Fibroblast of villous mesenchyme (primary cell): ENCODE results near the gene CD46. TPM values are rescaled to one million over a fixed set of nuclear protein-coding genes. Genes with fewer than 3 reads are reported as not detected.
"Not testable (repeated sequence)": the region's sequence is repeated elsewhere in the genome, so short reads cannot be mapped to it uniquely, and the experiment has no call there.

ENCODE experiments used
- DNase-seq: peaks from one replicate; pipeline ENCODE4 v3.0.0-alpha.2; 2010; ENCODE audit warnings: low read depth
- H3K4me3 ChIP-seq: 2 replicates; pipeline ENCODE4 v1.5.1; 2011; ENCODE audit warnings: low read depth, mild to moderate bottlenecking, low read length
- CTCF ChIP-seq: IDR thresholded peaks from 2 replicates; pipeline ENCODE4 v1.5.1; 2012; ENCODE audit warnings: low read depth, mild to moderate bottlenecking, low read length; ENCODE audit not compliant: insufficient read depth
- total RNA-seq: library from RNA; depleted of rRNA; stranded (reverse); fragments of >200 nt; gene quantifications from 2 replicates; pipeline ENCODE4 v1.2.3, GENCODE V29; 2012

Gene CD46
- total RNA-seq, 1 donor = 153 TPM

- DNase-seq = no peak
- TF ChIP-seq CTCF = no peak
- no peak overlapping the region for H3K4me3 ChIP-seq
Measured at GRCh38 chr1:207748737-207749528, 2.9 kb upstream of the CD46 start.

- no peak for DNase-seq
- H3K4me3 ChIP-seq = peak overlapping the region; percentile 95
- no peak for TF ChIP-seq CTCF
Measured at GRCh38 chr1:207750631-207751305, 1.1 kb upstream of the CD46 start.

GRCh38 chr1:207751463-207751789 is 428 bp upstream of the CD46 start:
- not testable (repeated sequence) for DNase-seq
- peak overlapping the region; percentile 95 for H3K4me3 ChIP-seq

- TF ChIP-seq CTCF = no peak
- peak; percentile 29 for DNase-seq
- peak overlapping the region; percentile 95 for H3K4me3 ChIP-seq
Measured at GRCh38 chr1:207752456-207752998, 673 bp downstream of the CD46 start.

GRCh38 chr1:207753611-207754010 is 1.8 kb downstream of the CD46 start:
- DNase-seq = no peak
- peak overlapping the region; percentile 95 for H3K4me3 ChIP-seq
- TF ChIP-seq CTCF = no peak

GRCh38 chr1:207754011-207754410 is 2.2 kb downstream of the CD46 start:
- peak overlapping the region; percentile 95 for H3K4me3 ChIP-seq
- no peak for TF ChIP-seq CTCF
- no peak for DNase-seq

- no peak for DNase-seq
- TF ChIP-seq CTCF = no peak
- H3K4me3 ChIP-seq = no peak overlapping the region
Measured at GRCh38 chr1:207754974-207755700, 3.3 kb downstream of the CD46 start.
